Stomach (tissue), 4 donors: ENCODE data around the gene FLRT2.

Experiments used
- EP300 ChIP-seq: sonication (generic); formaldehyde crosslinking; IDR thresholded peaks from one replicate; pipeline ENCODE4 v1.6.1; 2017; ENCODE audit warnings: antibody characterized with exemption
- POLR2A ChIP-seq, 4 donors: fragments of 450-650 bp; IDR thresholded peaks; one replicate each; pipeline ENCODE4 v1.6.1; 2016; ENCODE audit warnings: antibody characterized with exemption in 4 of 4, control low read depth in 2 of 4, mild to moderate bottlenecking in 1 of 4, moderate library complexity in 1 of 4
- POLR2AphosphoS5 ChIP-seq, 3 donors: sonication (generic); formaldehyde crosslinking; IDR thresholded peaks; one replicate each; pipeline ENCODE4 v1.6.1; 2016; ENCODE audit warnings: antibody characterized with exemption in 3 of 3
- TF ChIP-seq, protein P1 (sequence below), 7 experiments: fragments of 450-650 bp in 4 of 7; fragments of 200-600 bp in 3 of 7; sonication (generic) in 3 of 7; IDR thresholded peaks; one replicate each; pipeline ENCODE4 v1.5.1; 2016 to 2019; ENCODE audit warnings: antibody characterized with exemption in 7 of 7, control low read depth in 2 of 7, mild to moderate bottlenecking in 1 of 7

GRCh38 chr14:85487215-85487614, 42.7 kb upstream of the FLRT2 start:
- TF ChIP-seq, protein P1, sequence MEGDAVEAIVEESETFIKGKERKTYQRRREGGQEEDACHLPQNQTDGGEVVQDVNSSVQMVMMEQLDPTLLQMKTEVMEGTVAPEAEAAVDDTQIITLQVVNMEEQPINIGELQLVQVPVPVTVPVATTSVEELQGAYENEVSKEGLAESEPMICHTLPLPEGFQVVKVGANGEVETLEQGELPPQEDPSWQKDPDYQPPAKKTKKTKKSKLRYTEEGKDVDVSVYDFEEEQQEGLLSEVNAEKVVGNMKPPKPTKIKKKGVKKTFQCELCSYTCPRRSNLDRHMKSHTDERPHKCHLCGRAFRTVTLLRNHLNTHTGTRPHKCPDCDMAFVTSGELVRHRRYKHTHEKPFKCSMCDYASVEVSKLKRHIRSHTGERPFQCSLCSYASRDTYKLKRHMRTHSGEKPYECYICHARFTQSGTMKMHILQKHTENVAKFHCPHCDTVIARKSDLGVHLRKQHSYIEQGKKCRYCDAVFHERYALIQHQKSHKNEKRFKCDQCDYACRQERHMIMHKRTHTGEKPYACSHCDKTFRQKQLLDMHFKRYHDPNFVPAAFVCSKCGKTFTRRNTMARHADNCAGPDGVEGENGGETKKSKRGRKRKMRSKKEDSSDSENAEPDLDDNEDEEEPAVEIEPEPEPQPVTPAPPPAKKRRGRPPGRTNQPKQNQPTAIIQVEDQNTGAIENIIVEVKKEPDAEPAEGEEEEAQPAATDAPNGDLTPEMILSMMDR (IDR thresholded peaks at IDR 0.05): no peak
- TF ChIP-seq POLR2AphosphoS5 (IDR thresholded peaks at IDR 0.05): no peak
- TF ChIP-seq POLR2A (IDR thresholded peaks at IDR 0.05): no peak
- no peak for TF ChIP-seq EP300
